Spleen (tissue), 11 donors: ENCODE results near the gene RIC8B. TPM values are rescaled to one million over a fixed set of nuclear protein-coding genes. Genes with fewer than 3 reads are reported as not detected.

Experiments used
- DNase-seq: peaks from one replicate; pipeline ENCODE4 v3.0.0-alpha.2; 2020
- H3K27ac ChIP-seq, 8 donors: fragments of 200-600 bp; sonication (generic) in 7 of 8; 1 replicate in 4 of 8; 2 replicates in 4 of 8; pipeline versions ENCODE4 v1.5.0 to v1.8.0; 2016 to 2021; ENCODE audit warnings: inconsistent platforms in 4 of 8, mild to moderate bottlenecking in 4 of 8, moderate library complexity in 1 of 8
- H3K27me3 ChIP-seq, 7 donors: fragments of 200-600 bp; sonication (generic) in 6 of 7; replicated peaks in 1 of 7; 1 replicate in 4 of 7; 2 replicates in 3 of 7; pipeline versions ENCODE4 v1.5.0 to v1.8.0; 2016 to 2021; ENCODE audit warnings: inconsistent platforms in 3 of 7, mild to moderate bottlenecking in 1 of 7
- H3K36me3 ChIP-seq, 6 donors: fragments of 200-600 bp; sonication (generic) in 5 of 6; 1 replicate in 4 of 6; 2 replicates in 2 of 6; pipeline versions ENCODE4 v1.5.0 to v1.8.0; 2016 to 2021; ENCODE audit warnings: inconsistent platforms in 2 of 6
- H3K4me1 ChIP-seq, 6 donors: fragments of 200-600 bp; sonication (generic) in 5 of 6; 1 replicate in 3 of 6; 2 replicates in 3 of 6; pipeline versions ENCODE4 v1.5.0 to v1.8.0; 2016 to 2021; ENCODE audit warnings: inconsistent platforms in 3 of 6
- H3K4me3 ChIP-seq, 8 donors: fragments of 200-600 bp; sonication (generic) in 7 of 8; 1 replicate in 4 of 8; 2 replicates in 4 of 8; pipeline versions ENCODE4 v1.5.0 to v1.8.0; 2016 to 2021; ENCODE audit warnings: inconsistent platforms in 4 of 8, mild to moderate bottlenecking in 4 of 8, moderate library complexity in 2 of 8
- H3K9me3 ChIP-seq, 8 donors: fragments of 200-600 bp; sonication (generic) in 7 of 8; 1 replicate in 4 of 8; 2 replicates in 4 of 8; pipeline versions ENCODE4 v1.5.0 to v1.8.0; 2016 to 2021; ENCODE audit warnings: inconsistent platforms in 4 of 8
- POLR2A ChIP-seq, 3 donors: fragments of 450-650 bp; IDR thresholded peaks; one replicate each; pipeline ENCODE4 v1.5.1; 2017; ENCODE audit warnings: antibody characterized with exemption in 3 of 3, mild to moderate bottlenecking in 1 of 3
- POLR2AphosphoS5 ChIP-seq, 3 donors: sonication (generic); formaldehyde crosslinking; IDR thresholded peaks; one replicate each; pipeline ENCODE4 v1.5.1; 2017; ENCODE audit warnings: antibody characterized with exemption in 3 of 3
- WGBS, 5 donors: extraction: QIAGEN DNeasy Blood & Tissue Kit in 3 of 5; methylation state at CpG; one replicate each; pipeline versions ENCODE4 v1.1.5 to v1.1.7; 2013 to 2018; 5-methylcytosine and 5-hydroxymethylcytosine counted together
- intact Hi-C: fragments of 100-400 bp; cut with DNase I; formaldehyde crosslinking; loops from one replicate; pipeline ENCODE4 v1.15.0; 2023; ENCODE audit warnings: low total_unique reads
- polyA plus RNA-seq, 3 donors: library from polyadenylated mRNA; stranded (reverse); fragments of 200-250 nt; gene quantifications; one replicate each; pipeline ENCODE4 v1.2.1, GENCODE V29; 2013
- total RNA-seq, 7 donors: library from RNA; depleted of rRNA in 3 of 7; stranded (reverse); fragments of >200 nt in 3 of 7; fragmentation: NEBNext Ultra II Directional in 4 of 7; extraction: Animal tissue kit (Norgen Biotek cat#: 25700) in 4 of 7; gene quantifications; one replicate each; pipeline versions ENCODE4 v1.1.0 to v1.2.1, GENCODE V29; 2016 to 2021
- TF ChIP-seq, protein P1 (sequence below), 11 experiments: fragments of 200-600 bp in 7 of 11; fragments of 450-650 bp in 4 of 11; sonication (generic) in 4 of 11; IDR thresholded peaks in 8 of 11; conservative IDR thresholded peaks in 3 of 11; 1 replicate in 7 of 11; 2 replicates in 4 of 11; pipeline versions ENCODE4 v1.4.0 to v1.8.0; 2016 to 2021; ENCODE audit warnings: antibody characterized with exemption in 11 of 11, inconsistent platforms in 4 of 11, mild to moderate bottlenecking in 1 of 11
- donor health status: healthy with polysubstance abuse.
- donor health status: DM: no; HTN: no; CAD: no; lungs with moderate emphysema.
- donor health status: DM: no; HTN: no; CAD: no.
- donor health status: Bipolar disorder and iron deficiency.
- donor health status: healthy.
- donor health status: DM: no; HTN: no; CAD: no.
- donor health status: DM: yes; HTN: yes; CAD: no.

Gene RIC8B
- total and polyA plus RNA-seq, 10 donors: 1.9 to 21.3 (median 14.1) TPM

DNA sequence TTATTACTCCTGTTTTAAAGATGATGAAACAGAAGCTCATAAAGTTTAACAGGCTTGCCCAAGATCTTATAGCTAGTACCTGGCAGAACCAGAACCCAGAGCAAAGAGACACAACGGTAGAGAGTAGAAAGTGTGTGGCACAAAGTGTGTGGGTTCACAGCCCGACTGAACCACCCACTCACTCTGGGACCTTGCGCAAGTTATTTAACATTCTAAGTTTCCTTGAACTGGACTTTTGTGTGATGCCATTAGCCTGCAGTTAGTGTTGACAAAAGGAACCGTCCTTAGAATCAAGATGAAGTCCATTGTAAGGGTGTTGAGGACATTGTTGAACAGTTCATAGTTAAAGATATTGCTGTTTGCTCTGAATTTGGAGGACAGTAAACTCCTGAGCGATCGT is 29.9 kb upstream of the RIC8B start:
- H3K9me3 ChIP-seq: no peaks in the 10 kb centered on the region
- H3K36me3 ChIP-seq: no peaks in the 10 kb centered on the region
- no peak for DNase-seq
- H3K27me3 ChIP-seq: peaks cover 0 to 12% (median 0%) of the 10 kb centered on the region in 7 donors
- no peak overlapping the region for H3K4me3 ChIP-seq
- H3K4me1 ChIP-seq: peaks cover 0 to 13% (median 0%) of the 10 kb centered on the region in 6 donors
- H3K27ac ChIP-seq: no peak overlapping the region
- intact Hi-C loops: no loop called here
- 80 to 93% (median 86%) methylated on average over 6 of the region's 6 CpGs for WGBS, 5 donors
- TF ChIP-seq POLR2A (IDR thresholded peaks at IDR 0.05): no peak
- TF ChIP-seq, protein P1, sequence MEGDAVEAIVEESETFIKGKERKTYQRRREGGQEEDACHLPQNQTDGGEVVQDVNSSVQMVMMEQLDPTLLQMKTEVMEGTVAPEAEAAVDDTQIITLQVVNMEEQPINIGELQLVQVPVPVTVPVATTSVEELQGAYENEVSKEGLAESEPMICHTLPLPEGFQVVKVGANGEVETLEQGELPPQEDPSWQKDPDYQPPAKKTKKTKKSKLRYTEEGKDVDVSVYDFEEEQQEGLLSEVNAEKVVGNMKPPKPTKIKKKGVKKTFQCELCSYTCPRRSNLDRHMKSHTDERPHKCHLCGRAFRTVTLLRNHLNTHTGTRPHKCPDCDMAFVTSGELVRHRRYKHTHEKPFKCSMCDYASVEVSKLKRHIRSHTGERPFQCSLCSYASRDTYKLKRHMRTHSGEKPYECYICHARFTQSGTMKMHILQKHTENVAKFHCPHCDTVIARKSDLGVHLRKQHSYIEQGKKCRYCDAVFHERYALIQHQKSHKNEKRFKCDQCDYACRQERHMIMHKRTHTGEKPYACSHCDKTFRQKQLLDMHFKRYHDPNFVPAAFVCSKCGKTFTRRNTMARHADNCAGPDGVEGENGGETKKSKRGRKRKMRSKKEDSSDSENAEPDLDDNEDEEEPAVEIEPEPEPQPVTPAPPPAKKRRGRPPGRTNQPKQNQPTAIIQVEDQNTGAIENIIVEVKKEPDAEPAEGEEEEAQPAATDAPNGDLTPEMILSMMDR (IDR thresholded peaks at IDR 0.05 in 8 of 11, conservative IDR thresholded peaks at IDR 0.05 in 3 of 11): no peak
- TF ChIP-seq POLR2AphosphoS5 (IDR thresholded peaks at IDR 0.05): no peak

DNA sequence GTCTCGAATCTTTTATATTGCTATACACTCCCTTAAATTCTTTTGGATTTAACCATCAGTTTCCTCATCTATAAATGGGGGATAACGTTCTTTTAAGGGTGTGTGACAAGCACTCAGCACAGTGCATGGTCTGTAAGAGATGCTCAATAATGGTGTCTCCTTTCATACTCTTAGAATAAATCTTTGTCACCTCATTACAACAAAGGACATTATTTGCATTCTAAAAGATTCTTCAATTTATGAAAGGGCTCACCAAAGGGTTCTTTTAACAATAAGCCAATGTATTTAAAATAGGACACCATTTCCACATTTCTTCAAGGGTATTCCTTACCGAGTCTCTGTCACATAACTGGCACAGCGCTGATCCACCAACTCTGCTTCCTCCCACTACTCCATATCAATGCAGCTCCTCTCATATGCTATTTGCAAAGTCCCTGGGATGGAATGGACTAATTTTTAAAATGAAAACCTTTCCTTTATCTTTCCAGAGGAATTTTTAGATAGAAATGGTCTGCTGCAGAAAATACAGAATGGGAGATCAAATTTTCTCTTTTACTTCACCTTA is 29.2 kb upstream of the RIC8B start:
- TF ChIP-seq, protein P1 (IDR thresholded peaks at IDR 0.05 in 8 of 11, conservative IDR thresholded peaks at IDR 0.05 in 3 of 11): no peak
- no peak for TF ChIP-seq POLR2AphosphoS5 (IDR thresholded peaks at IDR 0.05)
- TF ChIP-seq POLR2A (IDR thresholded peaks at IDR 0.05): no peak
- peaks cover 0 to 12% (median 0%) of the 10 kb centered on the region in 7 donors for H3K27me3 ChIP-seq
- no peak overlapping the region for H3K27ac ChIP-seq
- H3K9me3 ChIP-seq: no peaks in the 10 kb centered on the region
- no peaks in the 10 kb centered on the region for H3K36me3 ChIP-seq
- peaks cover 0 to 13% (median 0%) of the 10 kb centered on the region in 6 donors for H3K4me1 ChIP-seq
- intact Hi-C loops: no loop called here
- WGBS, 5 donors: 83 to 90% (median 87%) methylated on average over 4 of the region's 4 CpGs
- DNase-seq: no peak
- H3K4me3 ChIP-seq: no peak overlapping the region

DNA sequence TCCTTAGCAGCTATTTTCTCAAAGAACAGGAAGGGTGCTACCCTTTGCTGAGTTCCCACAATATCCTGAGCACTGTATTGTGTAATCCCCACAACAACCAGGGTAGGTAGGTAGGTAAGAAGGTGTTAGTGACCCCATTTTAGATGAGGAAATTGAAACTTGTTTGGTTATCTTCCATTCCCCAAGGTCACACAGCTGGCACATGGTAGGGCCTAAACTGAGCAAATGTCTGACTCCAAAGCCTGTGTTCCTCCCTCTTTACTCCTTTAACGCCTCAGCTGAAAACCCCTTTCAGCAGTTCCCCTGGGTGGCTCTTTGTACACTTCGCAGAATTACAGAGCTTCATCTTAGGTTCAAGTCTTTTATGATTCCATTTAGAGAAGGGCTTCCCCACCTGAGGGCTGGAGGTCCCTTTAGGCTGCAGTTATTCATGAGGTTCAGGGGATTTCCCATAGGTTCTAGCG is 26.5 kb upstream of the RIC8B start:
- Histone ChIP-seq H3K9me3 (no peaks in the 10 kb centered on the region), H3K4me1 (peaks cover 0 to 13% (median 0%) of the 10 kb centered on the region in 6 donors), H3K4me3 (no peak overlapping the region), H3K36me3 (no peaks in the 10 kb centered on the region), H3K27me3 (peaks cover 0 to 7% (median 0%) of the 10 kb centered on the region in 7 donors), H3K27ac (peak overlapping the region in 1 of 8 donors; percentile 45)
- WGBS, 5 donors: 47 to 78% (median 60%) methylated on average over 3 of the region's 3 CpGs
- TF ChIP-seq POLR2AphosphoS5 (IDR thresholded peaks at IDR 0.05): no peak
- TF ChIP-seq, protein P1 (IDR thresholded peaks at IDR 0.05 in 8 of 11, conservative IDR thresholded peaks at IDR 0.05 in 3 of 11): no peak
- no peak for TF ChIP-seq POLR2A (IDR thresholded peaks at IDR 0.05)
- intact Hi-C loops: no loop called here
- no peak for DNase-seq

DNA sequence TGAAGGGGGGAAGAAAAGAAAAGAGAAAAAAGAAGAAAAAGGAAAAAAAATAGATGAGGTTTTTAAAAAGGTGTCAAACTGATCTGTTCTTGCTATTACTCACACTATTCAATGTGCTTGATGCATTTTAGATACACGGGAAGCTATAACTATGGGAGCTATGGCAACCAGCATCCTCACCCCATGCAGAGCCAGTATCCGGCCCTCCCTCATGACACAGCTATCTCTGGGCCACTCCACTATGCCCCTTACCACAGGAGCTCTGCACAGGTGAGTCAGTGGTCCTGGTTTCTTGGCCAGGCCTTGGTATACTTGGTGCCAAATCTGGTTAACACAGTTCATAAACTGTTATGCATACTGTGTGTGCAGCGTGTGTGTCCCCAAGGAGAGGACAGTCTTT is 24.0 kb upstream of the RIC8B start:
- intact Hi-C loops: no loop called here
- Histone ChIP-seq H3K27me3 (no peaks in the 10 kb centered on the region), H3K9me3 (no peaks in the 10 kb centered on the region), H3K36me3 (no peaks in the 10 kb centered on the region), H3K4me3 (no peak overlapping the region), H3K27ac (no peak overlapping the region), H3K4me1 (peaks cover 0 to 25% (median 9%) of the 10 kb centered on the region in 6 donors)
- no peak for DNase-seq
- TF ChIP-seq, protein P1 (IDR thresholded peaks at IDR 0.05 in 8 of 11, conservative IDR thresholded peaks at IDR 0.05 in 3 of 11): no peak
- TF ChIP-seq POLR2AphosphoS5 (IDR thresholded peaks at IDR 0.05): no peak
- TF ChIP-seq POLR2A (IDR thresholded peaks at IDR 0.05): no peak
- WGBS, 5 donors: 76 to 95% (median 84%) methylated on average over 3 of the region's 3 CpGs
